ENCODE results near the gene SMYD2. TPM values are rescaled to one million over a fixed set of nuclear protein-coding genes. Genes with fewer than 3 reads are reported as not detected.

The SMYD2 gene
- total RNA-seq, 2 donors from 2014 or later, result 18.4 to 18.5 TPM

- intact Hi-C loops (cut with DNase I), result no loop called here
- H3K27me3 ChIP-seq, result no peaks in the 10 kb centered on the region
- ATAC-seq (no peak), DNase-seq (no peak)
- TF ChIP-seq POLR2A (IDR thresholded peaks at IDR 0.05) (no peak), CTCF (IDR thresholded peaks at IDR 0.05) (no peak)
- 60 to 65% methylated on average over 4 of the region's 4 CpGs for WGBS, 2 donors
- H3K36me3 ChIP-seq (replicated peaks in 1 of 2; ENCODE audit: insufficient read depth in 1 of 2, low read depth in 2 of 2), result no peaks in the 10 kb centered on the region
- H3K4me3 ChIP-seq, result no peak overlapping the region
- H3K27ac ChIP-seq, result no peak overlapping the region
- no peaks in the 10 kb centered on the region for H3K4me1 ChIP-seq
- no peaks in the 10 kb centered on the region for H3K9me3 ChIP-seq
Measured at GRCh38 chr1:214295934-214296333, 15.0 kb downstream of the SMYD2 start.

- no peaks in the 10 kb centered on the region for H3K27me3 ChIP-seq
- no peak overlapping the region for H3K27ac ChIP-seq
- intact Hi-C loops (cut with DNase I), result no loop called here
- no peaks in the 10 kb centered on the region for H3K36me3 ChIP-seq (replicated peaks in 1 of 2; ENCODE audit: insufficient read depth in 1 of 2, low read depth in 2 of 2)
- DNase-seq (no peak), ATAC-seq (no peak)
- no peaks in the 10 kb centered on the region for H3K9me3 ChIP-seq
- TF ChIP-seq CTCF (IDR thresholded peaks at IDR 0.05), result no peak
- TF ChIP-seq POLR2A (IDR thresholded peaks at IDR 0.05), result no peak
- WGBS, 2 donors, result 88 to 90% methylated on average over 9 of the region's 9 CpGs
- no peaks in the 10 kb centered on the region for H3K4me1 ChIP-seq
- H3K4me3 ChIP-seq, result no peak overlapping the region
Measured at GRCh38 chr1:214296860-214297745, 16.1 kb downstream of the SMYD2 start.

- no peak for DNase-seq
- WGBS, 2 donors, result 94 to 95% methylated on average over 9 of the region's 9 CpGs
- no peak for TF ChIP-seq POLR2A (IDR thresholded peaks at IDR 0.05)
- no peak for TF ChIP-seq CTCF (IDR thresholded peaks at IDR 0.05)
Measured at GRCh38 chr1:214300149-214300780, 19.3 kb downstream of the SMYD2 start.

GRCh38 chr1:214301526-214301925 is 20.6 kb downstream of the SMYD2 start:
- Histone ChIP-seq H3K4me3 (no peak overlapping the region), H3K4me1 (no peaks in the 10 kb centered on the region), H3K27me3 (no peaks in the 10 kb centered on the region), H3K27ac (no peak overlapping the region), H3K36me3 (replicated peaks in 1 of 2; ENCODE audit: insufficient read depth in 1 of 2, low read depth in 2 of 2) (no peaks in the 10 kb centered on the region), H3K9me3 (no peaks in the 10 kb centered on the region)
- DNase-seq (no peak), ATAC-seq (no peak)
- no peak for TF ChIP-seq CTCF (IDR thresholded peaks at IDR 0.05)
- TF ChIP-seq POLR2A (IDR thresholded peaks at IDR 0.05), result no peak
- intact Hi-C loops (cut with DNase I), result no loop called here

More at GRCh38 chr1:214300149-214300780, 19.3 kb downstream of the SMYD2 start:
- Histone ChIP-seq H3K27me3 (no peaks in the 10 kb centered on the region), H3K27ac (no peak overlapping the region), H3K4me3 (no peak overlapping the region), H3K36me3 (replicated peaks in 1 of 2; ENCODE audit: insufficient read depth in 1 of 2, low read depth in 2 of 2) (no peaks in the 10 kb centered on the region), H3K4me1 (no peaks in the 10 kb centered on the region), H3K9me3 (no peaks in the 10 kb centered on the region)
- ATAC-seq, result no peak
- intact Hi-C loops (cut with DNase I), result no loop called here

Measured in body of pancreas (tissue), 4 donors.